ENCODE results near the gene TBCD.

The TBCD gene

DNA sequence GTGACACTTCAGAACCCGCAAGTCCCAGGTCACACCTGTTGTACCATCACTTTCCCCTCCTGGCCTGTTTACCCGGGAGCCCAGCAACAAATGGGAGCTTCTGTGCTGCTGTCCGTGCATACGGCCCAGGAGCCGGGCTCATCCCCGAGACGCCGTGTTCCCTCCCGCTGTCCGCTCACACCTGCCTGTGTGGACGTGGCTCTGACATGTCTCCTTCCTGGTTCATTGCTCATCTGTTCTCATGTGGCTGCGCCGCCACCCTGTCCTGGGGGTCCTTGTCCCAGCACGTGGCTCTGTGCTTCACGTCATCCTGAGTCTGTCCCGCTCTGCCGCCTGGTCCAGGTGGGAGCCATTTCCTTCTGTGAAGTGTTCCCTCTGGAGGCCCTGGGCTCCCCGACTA is 37.9 kb downstream of the TBCD start:
- no peak for TF ChIP-seq FOXA1 (IDR thresholded peaks at IDR 0.05)
- no peak for TF ChIP-seq CTBP1 (IDR thresholded peaks at IDR 0.05; ENCODE audit: borderline replicate concordance)
- no peak for TF ChIP-seq NFRKB (IDR thresholded peaks at IDR 0.05)
- no peak for TF ChIP-seq SP1 (IDR thresholded peaks at IDR 0.05)
- POLR2A ChIA-PET: no interaction called here
- CTCF ChIA-PET: no interaction called here
- DNase-seq (ENCODE audit: extremely low spot score): no peak

DNA sequence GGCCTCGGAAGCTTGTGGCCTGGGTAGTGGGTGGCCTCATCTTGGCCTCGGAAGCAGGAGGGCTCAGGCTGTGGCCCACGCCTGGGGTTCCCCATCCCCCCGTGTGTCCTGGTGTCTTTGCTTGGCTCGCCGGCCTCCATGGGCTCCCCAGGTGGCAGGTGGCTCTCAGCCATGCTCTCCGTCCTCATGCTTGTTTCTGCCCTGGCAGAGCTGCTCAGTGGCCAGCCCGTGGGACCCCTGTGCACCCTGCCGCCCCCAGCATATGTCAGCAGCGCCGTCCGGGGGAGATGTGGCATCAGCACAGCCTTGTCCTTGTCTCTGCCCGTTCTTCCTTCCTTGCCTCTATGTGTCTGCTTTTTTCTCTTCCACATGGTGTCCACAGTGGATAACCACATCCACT is 38.5 kb downstream of the TBCD start:
- CTCF ChIA-PET: no interaction called here
- TF ChIP-seq HDGF (IDR thresholded peaks at IDR 0.05; ENCODE audit: borderline replicate concordance) (no peak), CTBP1 (IDR thresholded peaks at IDR 0.05; ENCODE audit: borderline replicate concordance) (no peak), ARNT (IDR thresholded peaks at IDR 0.05) (no peak), TARDBP (IDR thresholded peaks at IDR 0.05) (no peak), FOXK2 (IDR thresholded peaks at IDR 0.05) (no peak), NFRKB (IDR thresholded peaks at IDR 0.05) (no peak), BHLHE40 (IDR thresholded peaks at IDR 0.05; ENCODE audit: borderline replicate concordance) (no peak), L3MBTL2 (conservative IDR thresholded peaks at IDR 0.05) (no peak), FOXM1 (IDR thresholded peaks at IDR 0.05; ENCODE audit: borderline replicate concordance) (no peak), ELF4 (IDR thresholded peaks at IDR 0.05) (no peak), ZNF384 (IDR thresholded peaks at IDR 0.05) (no peak)
- no peak for DNase-seq (ENCODE audit: extremely low spot score)
- POLR2A ChIA-PET: no interaction called here

DNA sequence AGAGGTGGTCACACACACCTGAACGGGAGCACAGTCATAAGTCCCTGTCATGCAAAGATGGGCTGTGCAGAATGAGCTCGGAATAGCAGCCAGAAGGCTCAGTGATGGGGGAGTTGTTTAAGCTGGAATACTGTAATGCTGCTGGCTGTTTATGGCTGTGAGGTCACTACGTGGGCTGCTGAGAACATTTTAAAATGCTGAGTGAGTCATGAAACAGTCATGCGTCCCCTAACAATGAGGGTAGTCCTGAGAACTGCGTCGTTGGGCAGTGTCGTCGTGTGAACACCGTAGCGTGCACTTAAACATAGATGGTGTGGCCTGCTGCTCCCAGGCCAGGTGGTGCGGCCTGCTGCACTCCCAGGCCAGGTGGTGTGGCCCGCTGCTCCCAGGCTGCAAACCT is 39.7 kb downstream of the TBCD start:
- TF ChIP-seq BHLHE40 (IDR thresholded peaks at IDR 0.05; ENCODE audit: borderline replicate concordance) (no peak), FOXA1 (IDR thresholded peaks at IDR 0.05) (no peak)
- DNase-seq (ENCODE audit: extremely low spot score): no peak
- CTCF ChIA-PET: no interaction called here

DNA sequence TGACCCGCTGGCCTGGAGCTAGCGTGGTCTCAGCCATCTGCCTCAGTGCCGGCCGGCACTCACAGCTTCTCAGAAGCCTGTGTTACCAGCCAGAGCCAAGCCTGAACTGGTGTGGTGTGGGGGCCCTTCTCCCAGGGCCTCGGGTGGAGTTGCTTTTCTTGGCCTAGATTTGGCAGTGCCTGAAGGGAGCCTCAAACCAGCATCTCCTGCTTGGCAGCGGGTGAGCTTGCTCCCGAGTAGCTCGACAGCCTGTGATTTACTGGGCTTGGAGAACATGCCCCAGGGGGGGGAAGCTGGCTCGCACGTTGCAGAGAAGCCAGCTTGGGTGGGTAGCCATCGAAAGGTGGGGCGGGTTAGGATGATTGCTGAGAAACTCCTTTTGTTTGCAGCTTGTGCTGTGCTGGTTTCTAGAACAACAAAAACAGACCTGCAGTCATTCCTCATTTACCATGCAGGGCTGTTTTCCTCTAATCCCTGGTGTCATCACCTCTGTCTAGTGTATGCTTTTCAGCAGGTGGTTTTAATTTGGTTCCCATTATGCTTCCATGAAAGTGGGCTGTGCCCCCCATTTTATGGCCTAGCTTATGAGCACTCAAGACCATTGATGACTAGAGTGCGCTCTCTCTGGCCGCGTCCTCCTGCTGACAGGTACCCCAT is 42.2 kb downstream of the TBCD start:
- CTCF ChIA-PET: no interaction called here
- no peak for DNase-seq (ENCODE audit: extremely low spot score)
- TF ChIP-seq FOXK2 (IDR thresholded peaks at IDR 0.05) (no peak), NFRKB (IDR thresholded peaks at IDR 0.05) (no peak), L3MBTL2 (conservative IDR thresholded peaks at IDR 0.05) (no peak), CTBP1 (IDR thresholded peaks at IDR 0.05; ENCODE audit: borderline replicate concordance) (no peak), SUZ12 (IDR thresholded peaks at IDR 0.05) (no peak), FOXA1 (IDR thresholded peaks at IDR 0.05) (no peak), ELF4 (IDR thresholded peaks at IDR 0.05) (no peak)
- TF ChIP-seq, protein P1, sequence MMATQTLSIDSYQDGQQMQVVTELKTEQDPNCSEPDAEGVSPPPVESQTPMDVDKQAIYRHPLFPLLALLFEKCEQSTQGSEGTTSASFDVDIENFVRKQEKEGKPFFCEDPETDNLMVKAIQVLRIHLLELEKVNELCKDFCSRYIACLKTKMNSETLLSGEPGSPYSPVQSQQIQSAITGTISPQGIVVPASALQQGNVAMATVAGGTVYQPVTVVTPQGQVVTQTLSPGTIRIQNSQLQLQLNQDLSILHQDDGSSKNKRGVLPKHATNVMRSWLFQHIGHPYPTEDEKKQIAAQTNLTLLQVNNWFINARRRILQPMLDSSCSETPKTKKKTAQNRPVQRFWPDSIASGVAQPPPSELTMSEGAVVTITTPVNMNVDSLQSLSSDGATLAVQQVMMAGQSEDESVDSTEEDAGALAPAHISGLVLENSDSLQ (IDR thresholded peaks at IDR 0.05): no peak
- POLR2A ChIA-PET: no interaction called here

More for the DNA sequence above, 39.7 kb downstream of the TBCD start:
- POLR2A ChIA-PET: no interaction called here

DNA sequence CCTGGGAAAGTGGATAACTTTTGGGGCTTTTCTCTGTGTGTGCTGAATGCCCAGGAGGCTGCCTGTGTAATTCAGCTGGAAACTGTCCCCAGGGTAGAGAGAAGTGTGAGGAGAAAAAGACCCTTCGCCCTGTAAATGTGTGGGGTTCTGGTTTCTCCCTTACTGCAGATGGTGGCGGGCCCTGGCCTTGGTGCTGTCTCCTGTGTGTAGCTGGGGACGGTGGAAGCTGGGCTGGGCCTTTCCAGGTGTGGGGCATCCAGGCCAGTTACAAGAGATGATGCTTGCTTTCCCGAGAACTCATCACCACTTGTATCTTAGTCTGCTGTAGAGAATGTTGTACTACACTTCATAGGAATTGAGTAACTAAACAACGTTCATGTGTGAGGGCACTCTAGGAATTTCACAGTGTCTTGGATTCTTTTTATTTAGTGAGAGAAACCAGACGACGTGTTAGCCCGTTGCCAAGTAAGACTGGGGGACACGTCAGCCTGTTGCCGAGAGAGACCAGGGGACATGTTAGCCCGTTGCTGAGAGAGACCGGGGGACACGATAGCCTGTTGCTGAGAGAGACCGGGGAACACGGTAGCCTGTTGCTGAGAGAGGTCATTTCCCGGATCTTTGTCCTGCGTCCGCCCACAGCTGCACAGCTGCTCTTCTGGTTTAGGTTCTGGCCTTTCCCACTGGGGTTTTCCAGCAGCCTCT is 43.1 kb downstream of the TBCD start:
- ChIA-PET POLR2A (no interaction called here), CTCF (no interaction called here)
- DNase-seq (ENCODE audit: extremely low spot score): no peak
- TF ChIP-seq FOXM1 (IDR thresholded peaks at IDR 0.05; ENCODE audit: borderline replicate concordance): no peak
- no peak for TF ChIP-seq BHLHE40 (IDR thresholded peaks at IDR 0.05; ENCODE audit: borderline replicate concordance)
- no peak for TF ChIP-seq L3MBTL2 (conservative IDR thresholded peaks at IDR 0.05)
- no peak for TF ChIP-seq HDGF (IDR thresholded peaks at IDR 0.05; ENCODE audit: borderline replicate concordance)
- TF ChIP-seq, protein P1 (IDR thresholded peaks at IDR 0.05): no peak
- no peak for TF ChIP-seq LEF1 (IDR thresholded peaks at IDR 0.05; ENCODE audit: borderline replicate concordance)
- TF ChIP-seq CTBP1 (IDR thresholded peaks at IDR 0.05; ENCODE audit: borderline replicate concordance): no peak
- no peak for TF ChIP-seq SUZ12 (IDR thresholded peaks at IDR 0.05)
- no peak for TF ChIP-seq ARNT (IDR thresholded peaks at IDR 0.05)
- TF ChIP-seq ELF4 (IDR thresholded peaks at IDR 0.05): no peak
- no peak for TF ChIP-seq SP1 (IDR thresholded peaks at IDR 0.05)
- TF ChIP-seq ZNF384 (IDR thresholded peaks at IDR 0.05): no peak
- TF ChIP-seq NFRKB (IDR thresholded peaks at IDR 0.05): no peak
- TF ChIP-seq FOXA1 (IDR thresholded peaks at IDR 0.05): no peak
- TF ChIP-seq TARDBP (IDR thresholded peaks at IDR 0.05): no peak
- TF ChIP-seq FOXK2 (IDR thresholded peaks at IDR 0.05): no peak

DNA sequence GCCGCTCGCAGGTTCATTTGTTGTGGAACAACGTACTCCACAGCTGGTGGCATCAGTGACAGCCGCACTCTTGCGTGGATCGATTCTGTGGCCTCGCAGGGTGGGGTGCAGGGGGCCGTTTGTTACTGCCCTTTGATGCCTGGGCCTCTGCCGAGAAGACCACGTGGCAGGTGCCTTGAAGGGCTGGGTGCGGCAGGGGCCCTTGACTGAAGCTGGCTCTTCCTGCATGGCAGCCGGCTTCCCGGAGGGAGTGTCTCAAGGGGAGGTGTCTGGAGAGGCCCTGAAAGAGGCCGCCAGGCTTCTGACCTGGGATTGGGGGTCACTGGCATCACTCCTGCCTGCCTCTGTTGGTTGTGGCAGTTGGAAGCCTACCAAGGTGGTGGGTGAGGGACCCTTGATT is 43.8 kb downstream of the TBCD start:
- TF ChIP-seq FOXA1 (IDR thresholded peaks at IDR 0.05) (no peak), BHLHE40 (IDR thresholded peaks at IDR 0.05; ENCODE audit: borderline replicate concordance) (no peak), ARNT (IDR thresholded peaks at IDR 0.05) (no peak), ELF4 (IDR thresholded peaks at IDR 0.05) (no peak), ZNF384 (IDR thresholded peaks at IDR 0.05) (no peak), L3MBTL2 (conservative IDR thresholded peaks at IDR 0.05) (no peak), CTBP1 (IDR thresholded peaks at IDR 0.05; ENCODE audit: borderline replicate concordance) (no peak)
- TF ChIP-seq, protein P1 (IDR thresholded peaks at IDR 0.05): no peak
- ChIA-PET POLR2A (no interaction called here), CTCF (no interaction called here)
- DNase-seq (ENCODE audit: extremely low spot score): no peak

DNA sequence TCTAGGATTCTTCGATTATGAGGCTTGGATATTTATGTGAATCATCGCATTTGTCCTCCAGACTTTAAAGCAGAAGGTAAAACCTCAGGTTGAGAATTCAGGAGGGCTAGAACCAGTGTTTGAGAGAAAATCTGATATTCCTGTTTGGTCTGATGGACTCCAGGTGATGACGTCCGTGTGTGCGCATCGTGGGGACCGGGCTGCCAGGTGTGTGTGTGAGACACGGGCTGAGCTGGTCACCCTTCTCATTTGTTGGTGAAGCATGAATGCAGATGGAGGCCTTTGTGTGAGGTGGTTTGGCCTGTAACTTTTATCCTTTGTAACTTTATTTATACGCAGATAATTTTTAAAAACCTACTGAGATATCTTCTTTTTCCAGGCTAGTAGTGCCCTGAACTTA is 45.2 kb downstream of the TBCD start:
- no peak for TF ChIP-seq TARDBP (IDR thresholded peaks at IDR 0.05)
- no peak for TF ChIP-seq LEF1 (IDR thresholded peaks at IDR 0.05; ENCODE audit: borderline replicate concordance)
- TF ChIP-seq FOXA1 (IDR thresholded peaks at IDR 0.05): no peak
- no peak for TF ChIP-seq BHLHE40 (IDR thresholded peaks at IDR 0.05; ENCODE audit: borderline replicate concordance)
- TF ChIP-seq SP1 (IDR thresholded peaks at IDR 0.05): no peak
- no peak for TF ChIP-seq FOXK2 (IDR thresholded peaks at IDR 0.05)
- TF ChIP-seq, protein P1 (IDR thresholded peaks at IDR 0.05): no peak
- TF ChIP-seq FOXM1 (IDR thresholded peaks at IDR 0.05; ENCODE audit: borderline replicate concordance): no peak
- no peak for TF ChIP-seq ZNF384 (IDR thresholded peaks at IDR 0.05)
- TF ChIP-seq HDGF (IDR thresholded peaks at IDR 0.05; ENCODE audit: borderline replicate concordance): no peak
- TF ChIP-seq ELF4 (IDR thresholded peaks at IDR 0.05): no peak
- no peak for TF ChIP-seq SUZ12 (IDR thresholded peaks at IDR 0.05)
- TF ChIP-seq CTBP1 (IDR thresholded peaks at IDR 0.05; ENCODE audit: borderline replicate concordance): no peak
- TF ChIP-seq ARNT (IDR thresholded peaks at IDR 0.05): no peak
- no peak for TF ChIP-seq NFRKB (IDR thresholded peaks at IDR 0.05)
- TF ChIP-seq L3MBTL2 (conservative IDR thresholded peaks at IDR 0.05): no peak
- CTCF ChIA-PET: no interaction called here
- POLR2A ChIA-PET: no interaction called here
- no peak for DNase-seq (ENCODE audit: extremely low spot score)

Measured in HEK293T (cell line).